HEK293T (cell line): ENCODE measurements around the gene PAM16.

Experiments
- FOXA1 ChIP-seq: fragments of 450-650 bp; IDR thresholded peaks from 2 replicates; pipeline ENCODE4 v1.6.1; 2016; ENCODE audit warnings: mild to moderate bottlenecking
- FOXM1 ChIP-seq: fragments of 450-650 bp; IDR thresholded peaks from 2 replicates; pipeline ENCODE4 v1.6.1; 2017; ENCODE audit warnings: mild to moderate bottlenecking, borderline replicate concordance
- HDGF ChIP-seq: fragments of 450-650 bp; IDR thresholded peaks from 2 replicates; pipeline ENCODE4 v1.6.1; 2017; ENCODE audit warnings: antibody characterized with exemption, borderline replicate concordance
- NFRKB ChIP-seq: fragments of 450-650 bp; IDR thresholded peaks from 2 replicates; pipeline ENCODE4 v1.6.1; 2016; ENCODE audit warnings: mild to moderate bottlenecking, moderate library complexity
- PKNOX1 ChIP-seq: fragments of 450-650 bp; IDR thresholded peaks from 2 replicates; pipeline ENCODE4 v1.6.1; 2016
- SP1 ChIP-seq: fragments of 450-650 bp; IDR thresholded peaks from 2 replicates; pipeline ENCODE4 v1.6.1; 2017
- SUZ12 ChIP-seq: fragments of 450-650 bp; IDR thresholded peaks from 2 replicates; pipeline ENCODE4 v1.6.1; 2016; ENCODE audit warnings: mild to moderate bottlenecking
- TARDBP ChIP-seq: fragments of 450-650 bp; IDR thresholded peaks from 2 replicates; pipeline ENCODE4 v1.6.1; 2016
- ZNF384 ChIP-seq: fragments of 450-650 bp; IDR thresholded peaks from 2 replicates; pipeline ENCODE4 v1.6.1; 2016

- no peak for TF ChIP-seq ZNF384
- no peak for TF ChIP-seq TARDBP
- no peak for TF ChIP-seq SP1
- no peak for TF ChIP-seq PKNOX1
- no peak for TF ChIP-seq SUZ12
- TF ChIP-seq FOXA1, result no peak
- TF ChIP-seq NFRKB, result no peak
- TF ChIP-seq FOXM1, result no peak
- TF ChIP-seq HDGF, result no peak
Observed at GRCh38 chr16:4332623-4333307, 18.4 kb downstream of the PAM16 start.
